HG02798 (cell line): ENCODE results near the gene DPCD.
A peak's percentile ranks its signal among the peaks of the same experiment; 100 is the strongest.

Source experiments
- ATAC-seq: cut with Tn5 transposase; IDR thresholded peaks from one replicate; pipeline ENCODE4 v1.9.1; 2021; ENCODE audit warnings: mild to moderate bottlenecking; ENCODE audit not compliant: unreplicated experiment, poor library complexity

Gene DPCD

DNA sequence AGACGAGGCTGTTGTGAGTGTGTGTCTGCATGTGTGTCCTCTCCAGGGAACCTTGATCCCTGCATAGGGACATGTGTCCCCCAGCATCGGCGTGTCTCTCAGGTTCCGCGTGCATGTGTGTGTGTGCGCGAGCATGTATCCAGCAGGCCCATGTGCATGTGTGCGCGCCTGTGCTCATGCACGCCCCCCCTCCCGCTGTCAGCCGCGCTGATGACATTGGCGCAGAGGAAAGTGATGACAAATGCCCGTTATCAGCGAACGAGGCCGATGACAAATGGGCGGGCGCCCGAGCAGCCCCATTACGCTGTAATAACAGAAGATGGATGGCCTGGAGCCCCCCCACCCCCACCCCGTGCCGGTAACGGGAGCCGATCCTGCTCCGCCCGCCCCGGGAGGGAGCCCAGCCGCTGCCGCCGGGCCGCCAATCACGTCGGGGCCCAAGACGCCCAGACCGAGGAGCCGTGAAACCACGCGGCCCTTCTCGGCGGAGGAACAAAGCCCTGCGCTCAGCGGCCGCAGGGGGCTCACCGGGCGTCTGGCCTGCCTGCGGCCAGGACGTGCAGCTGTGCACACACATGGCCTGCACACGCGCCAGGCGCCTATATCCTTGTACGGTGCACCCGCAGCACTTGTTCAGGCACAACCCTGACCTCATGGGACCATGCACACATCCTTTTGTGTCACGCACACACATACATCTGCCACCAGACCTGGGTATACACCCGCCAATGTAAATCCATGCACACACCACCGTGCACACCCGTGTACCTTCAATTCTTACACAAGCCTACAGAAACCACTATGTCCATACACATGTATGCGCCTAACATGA lies 21.6 kb upstream of the DPCD start:
- no peak for ATAC-seq

DNA sequence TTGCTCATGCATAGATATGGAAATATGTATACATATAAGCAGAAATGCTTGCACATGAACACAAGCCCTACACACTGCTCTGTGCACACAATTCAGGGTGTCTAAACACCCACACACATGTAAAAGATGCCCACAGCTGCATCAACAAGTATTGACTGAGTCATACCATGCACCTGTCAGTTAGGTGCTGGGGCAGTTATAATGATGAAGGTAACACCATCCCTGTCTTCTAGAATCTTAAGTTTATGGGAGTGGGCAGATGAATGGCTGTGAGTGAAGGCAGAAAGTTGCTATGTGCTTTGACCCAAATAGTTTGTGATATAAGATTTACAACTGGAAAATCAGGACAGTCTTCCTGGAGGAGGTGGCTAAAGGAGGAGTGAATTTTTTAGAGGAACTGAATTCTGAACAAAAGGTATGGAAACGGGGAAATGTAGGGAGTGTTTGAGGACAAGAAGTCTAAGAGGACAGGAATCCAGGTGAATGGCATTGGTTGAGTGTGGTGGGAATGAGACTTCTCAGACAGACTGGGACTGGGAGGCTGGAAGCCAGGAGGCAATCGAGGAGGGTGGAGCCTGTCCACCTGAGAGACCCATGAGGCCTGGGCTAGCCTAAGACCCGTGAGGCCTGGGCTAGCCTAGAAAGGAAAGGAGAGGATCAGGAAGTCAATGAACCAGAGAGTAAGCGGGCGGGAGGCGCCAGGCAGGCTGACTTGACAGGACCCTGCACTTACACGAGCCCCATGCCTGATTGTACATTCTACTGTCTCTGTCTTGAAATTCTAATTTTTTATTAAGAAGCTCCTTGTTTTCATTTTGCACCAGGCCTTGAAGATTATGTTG lies 20.7 kb upstream of the DPCD start:
- ATAC-seq, result no peak

DNA sequence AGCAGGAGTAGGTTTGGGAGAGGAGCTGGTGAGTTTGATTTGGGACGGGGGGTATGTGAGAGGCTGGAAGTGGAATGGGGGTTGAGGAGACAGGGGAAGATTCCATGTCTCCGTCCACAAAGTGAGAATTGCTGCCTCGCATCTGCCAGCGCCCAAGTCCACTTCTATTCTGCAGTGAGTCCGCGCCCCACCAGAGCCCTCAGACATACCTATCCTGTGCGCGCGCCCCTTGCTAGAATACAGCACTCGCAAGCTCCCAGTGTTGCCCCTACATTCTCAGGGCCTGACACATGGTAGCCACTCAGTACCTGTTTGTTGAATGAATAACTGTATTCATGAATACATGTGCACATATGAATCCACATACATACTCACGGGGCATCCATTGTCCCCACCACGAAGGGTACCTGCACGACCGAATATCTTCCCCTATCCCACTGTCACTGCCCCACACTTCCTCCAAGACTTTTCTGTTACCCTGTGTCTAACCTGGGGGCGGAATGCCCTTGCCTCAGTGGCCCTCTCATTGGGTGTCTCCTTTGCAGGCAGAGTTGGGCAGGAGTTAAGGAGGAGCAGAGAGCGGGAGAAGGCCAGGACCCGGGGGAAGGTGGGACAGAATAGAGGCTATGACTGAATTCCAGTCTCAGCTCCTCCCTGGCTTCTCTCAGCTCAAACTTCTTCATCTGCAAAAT lies 19.9 kb upstream of the DPCD start:
- ATAC-seq, result no peak

DNA sequence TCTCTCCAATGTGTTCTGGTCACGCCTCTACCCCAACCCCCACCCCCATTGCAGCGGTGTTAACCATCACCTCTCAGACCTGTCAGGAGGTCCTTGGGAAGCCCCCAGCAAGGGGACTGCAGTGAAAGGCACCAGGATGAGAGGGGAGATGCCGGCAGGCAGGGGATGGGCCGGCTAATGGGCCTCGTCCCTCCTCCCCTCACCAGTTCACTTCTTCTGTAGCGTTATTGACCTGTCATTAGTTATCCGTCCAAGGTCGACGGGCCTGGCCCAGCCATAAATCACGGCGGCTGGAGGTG lies 18.8 kb upstream of the DPCD start:
- ATAC-seq, result no peak

DNA sequence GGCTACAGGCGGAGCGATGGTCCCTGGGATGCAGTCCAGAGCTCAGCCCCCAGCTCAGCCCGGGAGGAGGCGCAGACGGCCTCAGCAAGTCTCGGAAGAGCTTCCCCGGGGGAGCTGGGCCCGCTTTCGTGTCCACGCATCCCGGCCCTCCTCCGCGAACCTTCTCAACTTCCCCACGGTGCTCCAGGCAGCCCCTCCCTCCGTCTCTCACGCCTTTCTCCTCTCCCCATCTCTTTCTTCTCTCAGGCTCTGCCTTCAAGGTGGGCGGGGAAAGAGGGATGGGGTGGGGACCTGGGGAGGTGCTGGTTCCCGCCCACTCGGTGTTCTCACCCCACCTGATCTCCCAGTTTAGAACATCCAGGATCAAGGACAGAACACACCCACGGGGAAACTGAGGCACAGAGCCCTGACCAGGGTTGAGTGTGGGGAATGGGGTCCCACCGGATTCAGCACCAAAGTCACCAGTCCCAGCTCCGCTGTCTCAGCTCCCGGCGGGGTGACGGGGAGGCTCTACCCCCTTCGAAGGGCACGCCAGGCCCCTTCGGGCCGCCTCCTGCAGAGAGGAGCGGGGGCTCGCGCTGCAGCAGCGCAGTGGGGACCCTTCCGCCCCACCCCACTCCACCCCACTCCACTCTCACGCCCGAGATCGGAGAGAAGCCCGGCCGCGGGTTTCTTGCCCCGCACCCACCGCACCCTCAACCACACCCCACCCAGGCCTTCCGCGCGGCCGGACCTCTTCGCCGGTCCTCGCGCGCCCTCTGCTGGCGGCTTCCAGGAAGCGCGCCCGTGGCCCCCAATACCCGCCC lies 18.3 kb upstream of the DPCD start:
- ATAC-seq, result peak; percentile 85

DNA sequence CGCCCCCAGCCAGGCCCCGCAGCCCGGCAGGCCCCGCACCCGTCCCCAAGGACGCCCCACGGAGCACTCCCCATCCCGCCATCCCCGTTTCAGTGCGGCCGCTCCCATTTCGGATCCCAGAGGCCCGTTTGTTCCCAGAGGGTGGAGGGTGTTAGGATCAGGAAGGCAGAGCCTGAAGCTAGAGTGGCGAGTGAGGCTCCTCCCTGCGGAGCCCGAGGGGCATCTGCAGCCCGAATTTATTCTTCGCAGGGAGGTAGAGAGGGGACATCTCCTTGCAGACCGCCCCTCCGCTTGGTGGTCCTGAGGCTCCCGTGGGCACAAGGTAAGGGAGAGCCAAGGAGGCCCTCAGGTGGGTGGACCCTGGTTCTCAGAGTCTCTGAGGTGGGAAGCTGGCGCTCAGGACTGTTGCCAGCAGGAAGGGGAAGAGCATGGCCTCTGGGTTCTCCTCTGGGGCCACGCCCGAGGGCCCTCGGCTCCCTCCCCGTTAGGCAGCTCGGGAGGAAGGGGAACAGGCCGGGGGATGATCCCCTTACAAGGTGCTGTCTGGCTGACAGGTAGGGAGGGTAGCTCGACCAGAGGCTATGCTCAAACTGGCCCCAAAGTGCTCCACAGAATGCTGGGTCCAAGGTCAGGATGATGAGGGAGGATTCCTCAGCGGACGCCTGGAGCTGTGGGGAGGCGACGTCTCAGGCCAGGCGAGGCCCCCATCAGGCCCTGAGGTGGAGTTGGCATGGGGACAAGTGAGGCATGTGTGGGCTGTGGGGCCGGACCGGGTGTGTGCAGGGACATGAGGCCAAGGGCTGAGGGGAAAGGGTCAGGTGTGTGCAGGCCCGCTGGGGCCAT lies 17.5 kb upstream of the DPCD start:
- no peak for ATAC-seq

DNA sequence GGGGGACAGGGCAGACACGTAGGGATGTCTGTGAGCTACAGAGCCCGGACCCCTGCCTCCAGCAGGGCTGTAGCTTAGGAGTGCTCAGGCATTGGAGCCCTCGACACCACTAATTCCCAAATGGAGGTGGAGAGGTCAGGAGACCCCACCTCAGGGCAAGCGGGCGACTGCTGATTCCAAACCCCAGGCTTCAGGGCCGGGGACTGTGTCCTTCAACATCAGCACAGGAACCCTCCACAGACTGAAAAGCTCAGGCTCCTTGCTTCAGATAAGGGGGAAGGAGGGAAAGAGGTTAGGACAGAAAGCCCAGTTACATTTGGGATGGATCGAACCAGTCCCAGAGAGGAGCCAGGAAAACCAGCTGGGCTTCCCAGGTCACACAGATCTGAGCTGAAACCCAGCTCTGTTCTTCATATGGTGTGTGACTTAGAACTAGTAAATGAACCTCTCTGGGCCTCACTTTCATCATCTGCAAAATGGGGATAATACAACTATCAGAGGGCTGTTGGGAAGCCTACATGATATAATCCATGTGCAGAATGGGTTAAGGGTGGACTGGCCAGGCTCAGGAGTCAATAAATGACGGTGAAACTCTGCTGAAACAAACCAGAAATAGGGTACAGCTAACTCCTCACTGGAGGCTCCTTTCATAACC lies 16.7 kb upstream of the DPCD start:
- no peak for ATAC-seq

DNA sequence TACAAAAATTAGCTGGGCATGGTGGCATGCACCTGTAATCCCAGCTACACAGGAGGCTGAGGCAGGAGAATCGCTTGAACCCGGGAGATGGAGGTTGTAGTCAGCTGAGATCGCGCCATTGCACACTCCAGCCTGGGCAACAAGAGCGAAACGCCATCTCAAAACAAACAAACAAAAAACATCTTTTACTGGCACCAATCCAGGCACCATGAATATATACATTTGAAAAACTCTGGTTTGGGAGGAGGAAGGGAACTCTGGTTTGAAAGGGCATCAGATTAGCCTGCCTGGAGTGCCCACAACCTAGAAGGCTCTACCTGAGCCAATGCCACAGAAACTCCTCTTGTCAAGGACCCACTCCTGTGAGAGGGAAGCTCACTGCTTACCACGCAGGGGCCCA lies 16.0 kb upstream of the DPCD start:
- no peak for ATAC-seq

DNA sequence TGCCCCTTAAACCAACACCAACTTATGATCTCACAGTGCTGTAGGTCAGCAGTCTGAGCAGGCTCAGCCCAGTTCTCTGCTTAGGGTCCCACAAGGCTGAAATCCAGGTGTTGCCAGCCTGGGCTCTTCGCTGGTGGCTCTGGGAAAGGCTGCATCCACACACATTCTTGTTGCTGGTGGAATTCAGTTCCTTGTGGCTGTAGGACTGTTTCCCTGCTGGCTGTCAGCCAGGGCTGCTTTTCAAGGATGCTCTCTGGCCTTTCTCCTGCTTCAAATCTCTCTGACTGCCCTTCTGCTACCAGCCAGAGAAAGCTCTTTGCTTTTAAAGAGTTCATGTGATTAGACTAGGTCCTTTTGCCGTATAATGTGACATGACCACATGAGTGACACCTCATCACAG lies 15.3 kb upstream of the DPCD start:
- no peak for ATAC-seq

DNA sequence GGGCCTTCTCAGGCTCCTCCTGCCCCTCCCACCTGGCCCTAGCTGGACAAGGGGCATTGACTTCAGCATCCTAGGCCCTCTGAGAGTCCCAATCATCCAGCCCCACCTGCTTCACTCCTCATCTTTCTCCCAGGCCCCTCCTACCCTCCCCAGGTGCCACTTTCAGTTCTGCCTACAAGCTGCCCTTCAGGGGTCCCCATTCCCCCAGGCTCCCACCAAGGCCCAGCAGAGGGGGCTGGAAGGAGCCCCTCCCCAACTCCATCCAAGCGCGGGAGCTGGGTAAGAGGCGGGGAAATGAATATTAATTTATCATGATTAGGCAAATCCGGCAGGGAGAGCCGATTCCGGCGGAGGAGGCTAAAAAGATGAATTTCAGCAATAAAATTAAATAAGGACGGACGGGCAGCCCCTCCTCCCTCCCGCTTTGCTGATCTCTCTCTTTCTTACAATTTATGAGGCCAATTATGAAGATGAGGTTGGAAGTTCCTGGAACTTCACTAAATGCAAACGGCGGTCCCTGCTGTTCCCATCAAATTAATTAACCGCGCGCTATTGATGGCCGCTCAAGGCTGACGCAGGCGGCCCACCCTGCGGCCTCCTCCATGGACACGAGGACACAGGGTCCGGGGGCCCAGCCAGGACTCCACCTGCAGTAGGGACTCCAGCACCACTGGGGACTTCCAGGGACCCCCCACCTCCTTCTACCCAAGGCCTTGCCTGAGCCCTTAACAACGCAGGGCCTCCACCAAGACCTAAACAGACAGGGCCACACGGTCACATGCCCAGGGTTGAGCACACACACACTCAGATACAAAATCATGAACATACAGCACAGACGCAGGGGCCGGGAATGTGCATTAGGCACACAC lies 14.0 kb upstream of the DPCD start:
- no peak for ATAC-seq

DNA sequence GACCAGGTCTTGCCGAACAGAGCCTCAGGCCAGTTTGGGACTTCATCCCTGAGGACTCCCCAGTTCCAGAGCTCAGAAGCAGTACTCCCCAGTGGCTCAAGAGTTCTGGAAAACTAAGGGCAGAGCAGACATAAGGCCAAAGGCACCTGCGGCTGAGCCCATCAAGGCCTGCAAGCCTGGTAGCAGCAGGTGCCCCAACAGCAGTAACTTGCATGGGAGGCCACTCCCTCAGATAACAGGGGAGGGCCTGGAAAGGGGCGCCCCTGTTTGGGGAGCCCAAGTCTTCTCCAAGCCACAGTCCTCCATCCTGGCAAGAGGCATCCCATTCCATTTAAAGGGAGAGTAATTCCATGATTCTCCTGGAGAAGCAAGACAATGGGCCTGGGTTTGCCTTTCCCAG lies 13.0 kb upstream of the DPCD start:
- ATAC-seq, result no peak

DNA sequence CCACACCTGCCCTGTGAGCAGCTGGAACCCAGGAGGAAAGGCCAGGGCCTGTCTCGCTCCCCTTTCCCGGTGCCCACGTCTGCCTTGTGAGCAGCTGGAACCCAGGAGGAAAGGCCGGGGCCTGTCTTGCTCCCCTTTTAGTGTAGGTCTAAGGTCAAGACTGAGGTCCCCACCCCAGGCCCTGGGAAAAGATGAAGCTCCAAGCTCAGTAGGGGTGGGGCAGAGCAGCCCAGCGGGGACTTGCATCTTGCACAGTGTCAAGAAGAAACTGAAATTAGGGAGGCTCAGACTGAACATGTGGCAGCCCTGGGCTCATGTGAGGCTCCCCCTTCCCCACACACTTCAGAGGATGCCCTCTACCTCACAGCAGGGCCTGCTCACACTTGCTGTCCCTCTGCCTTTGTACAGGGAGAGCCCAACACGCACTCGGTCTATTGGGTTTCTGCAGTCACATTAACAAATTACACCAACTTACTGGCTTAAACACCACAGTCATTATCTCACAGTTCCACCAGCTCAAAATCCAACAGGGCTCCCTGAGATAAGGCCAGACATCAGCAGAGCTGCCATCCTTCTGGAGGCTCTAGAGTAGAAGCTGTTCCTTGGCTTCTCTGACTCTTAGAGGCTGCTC lies 12.4 kb upstream of the DPCD start:
- no peak for ATAC-seq

DNA sequence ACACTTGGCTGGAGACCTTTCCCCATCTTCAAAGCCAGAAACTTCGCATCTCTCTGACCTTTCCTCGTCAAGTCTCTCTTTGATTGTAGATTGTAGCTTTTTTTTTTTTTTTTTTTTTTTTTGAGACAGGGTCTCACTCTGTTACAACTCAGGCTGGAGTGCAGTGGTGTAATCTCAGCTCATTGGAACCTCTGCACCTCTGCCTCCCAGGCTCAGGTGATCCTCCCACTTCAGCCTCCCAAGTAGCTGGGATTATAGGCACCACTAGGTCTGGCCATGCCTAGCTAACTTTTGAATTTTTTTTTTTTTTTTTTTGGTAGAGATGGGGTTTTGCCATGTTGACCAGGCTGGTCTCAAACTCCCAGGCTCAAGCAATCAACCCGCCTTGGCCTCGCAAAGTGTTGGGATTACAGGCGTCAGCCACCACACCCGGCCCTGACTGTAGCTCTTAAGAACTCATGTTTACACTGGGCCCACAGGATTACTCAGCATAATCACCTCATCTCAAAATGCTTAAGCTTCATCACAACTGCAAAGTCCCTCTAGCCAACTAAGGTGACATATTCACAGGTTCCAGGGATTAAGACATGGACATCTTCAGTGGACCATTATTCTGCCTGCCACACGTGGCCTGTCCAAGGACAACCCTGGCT lies 11.8 kb upstream of the DPCD start:
- no peak for ATAC-seq

DNA sequence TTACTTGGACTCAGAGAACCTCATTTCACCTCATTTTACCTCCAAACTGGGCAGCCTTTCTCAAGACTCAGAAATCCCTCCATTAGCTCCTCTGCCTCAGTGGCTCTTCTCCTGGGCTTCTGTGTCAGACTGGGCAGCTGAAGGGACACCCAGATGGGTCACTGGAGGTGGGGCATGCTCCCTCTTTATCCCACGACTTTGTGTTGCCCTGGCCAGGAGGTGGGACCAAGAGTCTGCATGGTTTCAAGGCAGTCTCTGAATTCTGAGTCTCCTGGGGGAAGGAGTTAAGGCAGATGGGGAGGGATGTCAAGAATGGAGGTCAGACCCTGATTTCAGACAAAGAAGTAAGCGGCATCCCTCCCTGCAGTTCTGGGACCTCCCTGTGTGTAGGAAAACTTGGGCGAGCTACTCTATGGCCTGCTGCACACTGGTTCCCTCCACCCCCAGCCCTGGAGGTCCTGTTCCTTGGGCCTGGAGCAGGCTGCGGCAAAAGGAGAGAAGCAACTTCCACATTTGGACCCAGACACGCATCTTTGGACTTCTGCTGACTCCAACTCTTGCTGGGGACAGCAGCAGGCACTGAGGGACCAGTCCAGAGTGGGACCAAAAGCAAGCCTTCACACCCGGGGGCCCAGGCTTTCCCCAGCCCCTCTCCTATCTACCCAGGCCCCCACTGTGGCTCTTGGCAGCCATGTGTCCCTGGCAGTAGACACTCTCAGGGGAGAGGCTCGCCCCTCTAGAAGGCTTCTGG lies 10.8 kb upstream of the DPCD start:
- ATAC-seq, result no peak

DNA sequence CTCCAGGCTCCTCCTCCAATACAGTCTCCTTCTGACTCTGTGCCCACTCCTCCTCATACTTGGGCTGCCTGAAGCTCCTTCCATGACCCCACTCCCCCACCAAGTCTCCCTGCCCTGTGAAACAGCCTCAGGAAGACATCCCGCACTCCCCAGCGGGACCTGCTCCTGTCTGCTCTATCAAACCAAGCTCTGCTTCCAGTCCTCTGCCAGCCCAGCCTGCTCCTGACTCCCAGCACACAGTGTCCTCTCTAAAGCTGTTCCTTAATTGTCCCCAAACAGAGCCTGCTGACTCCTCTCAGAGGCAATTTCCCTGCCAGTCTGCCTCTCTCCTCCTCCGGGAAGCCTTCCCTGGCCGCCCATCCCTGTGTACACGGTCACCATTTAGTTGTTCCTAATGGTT lies 9.9 kb upstream of the DPCD start:
- ATAC-seq, result no peak

DNA sequence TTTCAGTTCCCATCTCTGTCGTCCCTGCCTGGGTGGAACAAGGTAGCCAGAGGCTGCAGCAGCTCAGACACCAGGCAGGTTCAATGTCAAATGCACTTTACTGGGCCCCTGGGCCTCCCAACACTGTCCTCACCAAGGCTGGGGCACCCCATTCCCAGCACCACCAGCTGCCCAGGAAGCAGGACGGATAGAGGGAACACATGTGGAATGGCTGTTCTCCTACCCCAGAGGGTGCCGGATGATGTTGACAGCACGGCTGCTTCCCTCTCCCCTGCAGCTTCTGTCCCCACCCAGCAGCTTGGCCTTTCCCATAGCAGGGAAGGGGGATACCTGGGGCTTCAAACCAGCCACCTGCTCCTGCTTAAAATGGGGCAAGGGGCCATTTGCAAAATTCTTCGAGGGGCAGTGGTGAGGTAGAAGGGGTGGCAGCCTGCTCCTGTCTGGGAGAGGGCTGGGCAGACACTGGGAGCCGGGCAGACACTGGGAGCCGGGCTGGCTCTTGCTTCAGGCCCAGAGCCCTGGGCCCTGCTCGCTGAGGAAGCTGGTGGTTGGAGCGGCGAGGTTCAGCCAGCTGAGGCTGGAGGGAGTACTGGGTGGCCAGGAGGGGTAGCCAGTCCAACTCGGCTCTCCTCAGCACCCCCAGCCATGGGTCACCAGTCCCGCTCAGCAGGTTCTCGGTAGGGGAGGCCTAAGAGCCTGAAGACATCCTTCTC lies 9.2 kb upstream of the DPCD start:
- ATAC-seq, result no peak
